H1 (cell line): ENCODE data around the gene WDR93. TPM values are rescaled to one million over a fixed set of nuclear protein-coding genes. Genes with fewer than 3 reads are reported as not detected.
A peak's percentile ranks its signal among the peaks of the same experiment; 100 is the strongest.

ENCODE experiments used
- CTCF ChIA-PET: fragments of 300-600 bp; sonication (Branson Sonifier 250); formaldehyde crosslinking; loops from one replicate; lab custom pipeline; 2021; ENCODE audit not compliant: partially characterized antibody; lab: Charles Lee
- POLR2A ChIA-PET: fragments of 300-600 bp; sonication (Branson Sonifier 250); formaldehyde crosslinking; loops from one replicate; lab custom pipeline; 2021; ENCODE audit warnings: inconsistent platforms; ENCODE audit not compliant: partially characterized antibody; lab: Charles Lee
- DNase-seq, 2 experiments: peaks; one replicate each; pipeline versions ENCODE4 v3.0.0 to v3.0.0-alpha.2; 2010 to 2022; ENCODE audit warnings: low spot score in 2 of 2, low read depth in 1 of 2, mixed read lengths in 1 of 2
- FAIRE-seq: peaks from 2 replicates; lab custom pipeline; 2011; peaks lifted over from hg19 to GRCh38; lab: Jason Lieb, UNC
- H2AFZ ChIP-seq: 2 replicates; pipeline ENCODE4 v1.8.1; 2012; ENCODE audit warnings: low read length, inconsistent platforms
- H2AK5ac ChIP-seq: 2 replicates; pipeline ENCODE4 v1.6.1; 2013; ENCODE audit warnings: low read depth, low read length
- H2BK120ac ChIP-seq: replicated peaks from 2 replicates; pipeline ENCODE3; 2013; ENCODE audit warnings: low read depth, low read length, inconsistent platforms
- H2BK12ac ChIP-seq: 2 replicates; pipeline ENCODE4 v1.6.1; 2013; ENCODE audit warnings: low read depth, low read length
- H2BK15ac ChIP-seq: 2 replicates; pipeline ENCODE4 v1.6.1; 2013; ENCODE audit warnings: low read length
- H2BK20ac ChIP-seq: 2 replicates; pipeline ENCODE4 v1.6.1; 2013; ENCODE audit warnings: low read length
- H2BK5ac ChIP-seq: 2 replicates; pipeline ENCODE4 v1.6.1; 2013; ENCODE audit warnings: low read depth, low read length
- H3K14ac ChIP-seq: 2 replicates; pipeline ENCODE4 v1.6.1; 2013; ENCODE audit warnings: inconsistent platforms; ENCODE audit not compliant: insufficient read length
- H3K18ac ChIP-seq: 2 replicates; pipeline ENCODE4 v1.6.1; 2013; ENCODE audit warnings: low read length; ENCODE audit errors: extremely low read depth
- H3K23ac ChIP-seq: 2 replicates; pipeline ENCODE4 v1.6.1; 2013; ENCODE audit warnings: inconsistent platforms; ENCODE audit not compliant: insufficient read length
- H3K23me2 ChIP-seq: 2 replicates; pipeline ENCODE4 v1.6.1; 2013; ENCODE audit warnings: low read depth, low read length
- H3K27ac ChIP-seq: 2 replicates; pipeline ENCODE4 v1.6.1; 2011; ENCODE audit warnings: low read depth, low read length, inconsistent platforms
- H3K27me3 ChIP-seq, 4 experiments: replicated peaks in 1 of 4; 1 replicate in 1 of 4; 2 replicates in 3 of 4; pipeline versions ENCODE4 v1.6.1 to v1.8.1; 2011 to 2013; ENCODE audit warnings: low read length in 3 of 4, mild to moderate bottlenecking in 3 of 4, inconsistent platforms in 2 of 4, mixed read lengths in 2 of 4, moderate library complexity in 1 of 4; ENCODE audit not compliant: control insufficient read depth in 3 of 4, insufficient read depth in 3 of 4; ENCODE audit errors: extremely low read depth in 1 of 4
- H3K36me3 ChIP-seq, 4 experiments: 2 replicates each; pipeline versions ENCODE4 v1.6.1 to v1.8.1; 2011 to 2013; ENCODE audit warnings: mild to moderate bottlenecking in 4 of 4, low read length in 3 of 4, moderate library complexity in 2 of 4, control low read depth in 1 of 4, inconsistent platforms in 1 of 4; ENCODE audit not compliant: insufficient read depth in 4 of 4, control insufficient read depth in 2 of 4
- H3K4ac ChIP-seq: replicated peaks from 2 replicates; pipeline ENCODE3; 2013; ENCODE audit warnings: low read length, low read depth, mixed read lengths, inconsistent platforms; ENCODE audit not compliant: insufficient read length
- H3K4me1 ChIP-seq, 4 experiments: replicated peaks in 1 of 4; 1 replicate in 1 of 4; 2 replicates in 3 of 4; pipeline versions ENCODE4 v1.6.1 to v1.8.1; 2011 to 2013; ENCODE audit warnings: low read length in 3 of 4, inconsistent platforms in 2 of 4, mixed read lengths in 1 of 4; ENCODE audit not compliant: insufficient read depth in 4 of 4, control insufficient read depth in 3 of 4
- H3K4me2 ChIP-seq, 2 experiments: 2 replicates each; pipeline versions ENCODE4 v1.6.1 to v1.8.1; 2011 to 2013; ENCODE audit warnings: low read depth in 2 of 2, low read length in 2 of 2, control low read depth in 1 of 2, inconsistent platforms in 1 of 2, mild to moderate bottlenecking in 1 of 2; ENCODE audit not compliant: insufficient read depth in 1 of 2
- H3K4me3 ChIP-seq, 4 experiments: fragments of 200-600, 300-600 bp in 1 of 4; sonication (generic), shearing (Covaris generic), sonication (Bioruptor Twin) in 1 of 4; 2 replicates each; pipeline versions ENCODE4 v1.5.1 to v1.8.1; 2011 to 2016; ENCODE audit warnings: low read length in 4 of 4, low read depth in 3 of 4, control low read depth in 2 of 4, inconsistent platforms in 2 of 4, mild to moderate bottlenecking in 2 of 4, mixed read lengths in 1 of 4, moderate library complexity in 1 of 4; ENCODE audit not compliant: insufficient read depth in 2 of 4; ENCODE audit errors: extremely low read depth in 1 of 4
- H3K56ac ChIP-seq: replicated peaks from 2 replicates; pipeline ENCODE3; 2013; ENCODE audit warnings: low read depth, mild to moderate bottlenecking, mixed read lengths, low read length, inconsistent platforms; ENCODE audit not compliant: insufficient read length
- H3K79me1 ChIP-seq: 2 replicates; pipeline ENCODE4 v1.6.1; 2013; ENCODE audit warnings: low read depth, low read length, control low read depth
- H3K79me2 ChIP-seq, 2 experiments: 2 replicates each; pipeline versions ENCODE4 v1.6.1 to v1.8.1; 2012 to 2013; ENCODE audit warnings: low read length in 2 of 2, mild to moderate bottlenecking in 2 of 2, inconsistent platforms in 1 of 2; ENCODE audit not compliant: insufficient read depth in 2 of 2, control insufficient read depth in 1 of 2
- H3K9ac ChIP-seq, 4 experiments: replicated peaks in 1 of 4; 1 replicate in 1 of 4; 2 replicates in 3 of 4; pipeline versions ENCODE4 v1.6.1 to v1.8.1; 2011 to 2013; ENCODE audit warnings: low read depth in 3 of 4, low read length in 3 of 4, control low read depth in 2 of 4, mild to moderate bottlenecking in 2 of 4, moderate library complexity in 2 of 4, inconsistent platforms in 1 of 4; ENCODE audit errors: extremely low read depth in 1 of 4
- H3K9me3 ChIP-seq, 2 experiments: 2 replicates each; pipeline versions ENCODE4 v1.6.1 to v1.8.1; 2012 to 2013; ENCODE audit warnings: mild to moderate bottlenecking in 2 of 2, moderate library complexity in 2 of 2, control low read depth in 1 of 2, inconsistent platforms in 1 of 2, low read depth in 1 of 2, low read length in 1 of 2, mixed read lengths in 1 of 2; ENCODE audit not compliant: insufficient read depth in 2 of 2
- H4K20me1 ChIP-seq, 2 experiments: replicated peaks in 1 of 2; 2 replicates each; pipeline versions ENCODE3 to v1.8.1; 2011 to 2013; ENCODE audit warnings: inconsistent platforms in 2 of 2, low read length in 2 of 2, mild to moderate bottlenecking in 1 of 2; ENCODE audit not compliant: insufficient read depth in 2 of 2, control insufficient read depth in 1 of 2
- H4K5ac ChIP-seq: 2 replicates; pipeline ENCODE4 v1.6.1; 2013; ENCODE audit warnings: low read length, low read depth, mixed read lengths, inconsistent platforms; ENCODE audit not compliant: insufficient read length
- H4K8ac ChIP-seq: 2 replicates; pipeline ENCODE4 v1.8.0; 2013; ENCODE audit warnings: mild to moderate bottlenecking, moderate library complexity, low read length, inconsistent platforms; ENCODE audit not compliant: insufficient read depth; ENCODE audit errors: extremely low read depth
- H4K91ac ChIP-seq: replicated peaks from 2 replicates; pipeline ENCODE3; 2013; ENCODE audit warnings: low read length, mixed read lengths, inconsistent platforms; ENCODE audit not compliant: insufficient read length
- BACH1 ChIP-seq: IDR thresholded peaks from 2 replicates; pipeline ENCODE4 v1.6.1; 2012; ENCODE audit warnings: low read length, improper control_type of control experiment
- CHD2 ChIP-seq: IDR thresholded peaks from 2 replicates; pipeline ENCODE4 v1.6.1; 2012; ENCODE audit warnings: low read length, improper control_type of control experiment
- CREB1 ChIP-seq: IDR thresholded peaks from 2 replicates; pipeline ENCODE4 v1.6.1; 2012; ENCODE audit warnings: inconsistent platforms
- JUN ChIP-seq: IDR thresholded peaks from 2 replicates; pipeline ENCODE4 v1.6.1; 2011; ENCODE audit warnings: low read depth, mild to moderate bottlenecking, improper control_type of control experiment, low read length
- RAD21 ChIP-seq, 2 experiments: IDR thresholded peaks in 1 of 2; conservative IDR thresholded peaks in 1 of 2; 2 replicates each; pipeline ENCODE4 v1.6.1; 2011; ENCODE audit warnings: low read depth in 2 of 2, low read length in 2 of 2, improper control_type of control experiment in 1 of 2, inconsistent platforms in 1 of 2, mild to moderate bottlenecking in 1 of 2, moderate library complexity in 1 of 2
- TAF7 ChIP-seq: optimal IDR thresholded peaks from 2 replicates; pipeline ENCODE3; 2011; ENCODE audit warnings: low read depth, mild to moderate bottlenecking, inconsistent platforms, low read length, moderate library complexity, borderline replicate concordance
- TCF12 ChIP-seq: IDR thresholded peaks from 2 replicates; pipeline ENCODE4 v1.6.1; 2011; ENCODE audit warnings: low read depth, mild to moderate bottlenecking, low read length
- USF2 ChIP-seq: IDR thresholded peaks from 2 replicates; pipeline ENCODE4 v1.6.1; 2011; ENCODE audit warnings: low read length, improper control_type of control experiment
- WGBS, 2 experiments: shearing (Covaris generic) in 1 of 2; methylation state at CpG; one replicate each; pipeline versions ENCODE4 v1.1.6 to v1.1.7; 2013 to 2015; ENCODE audit warnings: low lambda C conversion rate in 2 of 2, mixed read lengths in 2 of 2, inconsistent platforms in 1 of 2, low coverage in 1 of 2, missing lambda C conversion rate in 1 of 2; ENCODE audit not compliant: insufficient replicate concordance in 2 of 2, insufficient coverage in 1 of 2, insufficient read length in 1 of 2; ENCODE audit errors: extremely low coverage in 1 of 2, missing lambda C conversion rate in 1 of 2; 5-methylcytosine and 5-hydroxymethylcytosine counted together
- polyA plus RNA-seq, 7 experiments: library from polyadenylated mRNA; depleted of rRNA in 3 of 7; stranded (reverse) in 5 of 7; unstranded in 2 of 7; fragments of >200 nt in 5 of 7; fragments of 200-250 nt in 2 of 7; gene quantifications; 1 replicate in 5 of 7; 2 replicates in 1 of 7; 4 replicates in 1 of 7; pipeline versions ENCODE4 v1.2.1 to v1.2.3, GENCODE V29; 2011 to 2013; ENCODE audit warnings: missing spikeins in 2 of 7, mixed read lengths in 2 of 7
- total RNA-seq: library from RNA; stranded (reverse); fragmentation: NEBNext Ultra II Directional; extraction: Animal tissue kit (Norgen Biotek cat#: 25700); gene quantifications from 2 replicates; pipeline ENCODE4 v1.2.1, GENCODE V29; 2021

The WDR93 gene
- total and polyA plus RNA-seq, 2 of the 8 experiments (the other 6 are each of a cell fraction or from before 2014, with no cell fraction given), result 0.03 TPM; not detected in 1

- Histone ChIP-seq H3K23me2 (peaks cover 26% of the 10 kb centered on the region; the same call in 1 of the 2 replicates), H3K27me3 (peaks cover 40 to 65% (median 63%) of the 10 kb centered on the region in 4 experiments), H4K8ac (peak within 1 kb of the TSS; percentile 86; the same call in 1 of the 2 replicates), H3K36me3 (no peaks in the 10 kb centered on the region), H3K79me1 (no peaks in the 10 kb centered on the region; the same call in 1 of the 2 replicates), H2BK15ac (peak within 1 kb of the TSS; percentile 29; the same call in 1 of the 2 replicates), H3K79me2 (no peaks in the 10 kb centered on the region), H2BK12ac (no peak within 1 kb of the TSS), H2BK20ac (no peak within 1 kb of the TSS), H3K9me3 (no peaks in the 10 kb centered on the region), H3K4ac (no peak within 1 kb of the TSS), H3K27ac (no peak within 1 kb of the TSS), H2BK5ac (no peak within 1 kb of the TSS), H2BK120ac (no peak within 1 kb of the TSS), H3K18ac (peak within 1 kb of the TSS; percentile 48), H3K23ac (no peak within 1 kb of the TSS), H4K91ac (peak within 1 kb of the TSS; percentile 54), H2AFZ (no peak within 1 kb of the TSS; the same call in 1 of the 2 replicates), H3K4me3 (peak within 1 kb of the TSS; percentile 32 to 66 (median 50)), H4K5ac (no peak within 1 kb of the TSS), H3K4me1 (peaks cover 0 to 24% (median 19%) of the 10 kb centered on the region in 4 experiments; a peak in 6 of 7 replicates), H4K20me1 (peaks cover 1 to 11% of the 10 kb centered on the region in 2 experiments), H3K4me2 (peak within 1 kb of the TSS; percentile 67 to 97), H2AK5ac (no peak within 1 kb of the TSS), H3K56ac (no peak within 1 kb of the TSS), H3K9ac (no peak within 1 kb of the TSS), H3K14ac (no peak within 1 kb of the TSS)
- ChIA-PET CTCF (interaction anchor here (0.9 to 2.6 kb wide), 9 partner anchors 8 to 140 kb away, joined by 3 to 16 read pairs (median 4); no protein-coding TSS in a partner anchor), POLR2A (interaction anchor here (1.0 to 1.6 kb wide), 5 partner anchors 9 to 351 kb away, joined by 3 read pairs; partner anchors contain the start of genes ARPIN and IDH2)
- FAIRE-seq (no peak), DNase-seq (peak; percentile 71 to 93)
- 4% methylated on average over 76 of the region's 114 CpGs; no CpG with 5 or more reads in 1 of the 2 experiments for WGBS, 2 experiments
- TF ChIP-seq BACH1 (no peak), TCF12 (peak; percentile 79; the same call in 1 of the 2 replicates), CHD2 (no peak), USF2 (no peak), TAF7 (no peak), JUN (no peak), RAD21 (IDR thresholded peaks at IDR 0.05 in 1 of 2, conservative IDR thresholded peaks at IDR 0.05 in 1 of 2; ENCODE audit: low read depth in 2 of 2, low read length in 2 of 2) (peak; percentile 52 to 62; a peak in 3 of 4 replicates), CREB1 (peak; percentile 70)
Observed at GRCh38 chr15:89750560-89751542, 60.2 kb downstream of the WDR93 start, which contains the start of gene MESP1. TSS of gene MESP1 (minus strand) at chr15:89751249. CDS start at chr15:89751231, 18 bp downstream.
